ENCODE results near the gene SERPINF2. TPM values are rescaled to one million over a fixed set of nuclear protein-coding genes. Genes with fewer than 3 reads are reported as not detected.

The SERPINF2 gene
- total and polyA plus RNA-seq, 2 experiments from 2014 or later, result 0.66 to 1.2 TPM

DNA sequence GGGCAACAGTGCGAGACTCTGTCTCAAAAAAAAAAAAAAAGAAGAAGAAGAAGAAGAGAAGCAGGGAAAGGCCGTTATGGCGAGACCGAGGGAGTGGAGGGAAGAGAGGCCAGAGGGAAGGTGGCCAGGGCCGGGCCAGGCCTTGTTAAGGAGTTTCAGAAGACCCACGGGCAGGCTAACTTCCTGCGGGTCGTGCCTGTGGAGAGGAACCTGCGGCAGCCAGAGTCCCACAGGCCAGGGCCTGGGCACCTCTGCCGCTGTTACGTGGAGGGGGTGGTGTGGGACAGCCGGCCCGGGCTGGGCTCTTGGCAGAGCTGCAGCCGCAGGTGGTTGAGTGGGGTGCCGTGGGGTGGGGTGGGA, 12.7 kb upstream of the SERPINF2 start:
- Histone ChIP-seq H4K20me1 (replicated peaks; ENCODE audit: insufficient read depth) (no peaks in the 10 kb centered on the region), H3K79me2 (replicated peaks; ENCODE audit: insufficient read depth) (no peaks in the 10 kb centered on the region), H3K4me3 (no peak overlapping the region), H3K4me1 (ENCODE audit: insufficient read depth) (no peaks in the 10 kb centered on the region), H3K36me3 (ENCODE audit: insufficient read depth) (no peaks in the 10 kb centered on the region), H3K27ac (ENCODE audit: low read depth) (no peak overlapping the region), H3K9me2 (ENCODE audit: insufficient read depth) (no peaks in the 10 kb centered on the region), H2AFZ (no peak overlapping the region), H3K4me2 (no peak overlapping the region), H3F3A (replicated peaks; ENCODE audit: low read depth) (no peaks in the 10 kb centered on the region), H3K27me3 (ENCODE audit: insufficient read depth) (no peaks in the 10 kb centered on the region)
- Mint-ChIP-seq H3K4me3 (no peak overlapping the region; the same call in 2 of the 3 replicates), H3K27ac (no peak overlapping the region), H3K4me1 (no peaks in the 10 kb centered on the region; the same call in 2 of the 3 replicates), H3K9me3 (no peaks in the 10 kb centered on the region), H3K36me3 (ENCODE audit: low read depth) (peaks cover 8% of the 10 kb centered on the region), H3K27me3 (ENCODE audit: insufficient read depth, low read depth, poor library complexity) (peaks cover 19% of the 10 kb centered on the region)
- no peak for TF ChIP-seq POLR2AphosphoS5 (IDR thresholded peaks at IDR 0.05; ENCODE audit: low read depth)
- TF ChIP-seq EZH2 (IDR thresholded peaks at IDR 0.05; ENCODE audit: low read depth, unreplicated experiment), result no peak
- TF ChIP-seq, protein P1, sequence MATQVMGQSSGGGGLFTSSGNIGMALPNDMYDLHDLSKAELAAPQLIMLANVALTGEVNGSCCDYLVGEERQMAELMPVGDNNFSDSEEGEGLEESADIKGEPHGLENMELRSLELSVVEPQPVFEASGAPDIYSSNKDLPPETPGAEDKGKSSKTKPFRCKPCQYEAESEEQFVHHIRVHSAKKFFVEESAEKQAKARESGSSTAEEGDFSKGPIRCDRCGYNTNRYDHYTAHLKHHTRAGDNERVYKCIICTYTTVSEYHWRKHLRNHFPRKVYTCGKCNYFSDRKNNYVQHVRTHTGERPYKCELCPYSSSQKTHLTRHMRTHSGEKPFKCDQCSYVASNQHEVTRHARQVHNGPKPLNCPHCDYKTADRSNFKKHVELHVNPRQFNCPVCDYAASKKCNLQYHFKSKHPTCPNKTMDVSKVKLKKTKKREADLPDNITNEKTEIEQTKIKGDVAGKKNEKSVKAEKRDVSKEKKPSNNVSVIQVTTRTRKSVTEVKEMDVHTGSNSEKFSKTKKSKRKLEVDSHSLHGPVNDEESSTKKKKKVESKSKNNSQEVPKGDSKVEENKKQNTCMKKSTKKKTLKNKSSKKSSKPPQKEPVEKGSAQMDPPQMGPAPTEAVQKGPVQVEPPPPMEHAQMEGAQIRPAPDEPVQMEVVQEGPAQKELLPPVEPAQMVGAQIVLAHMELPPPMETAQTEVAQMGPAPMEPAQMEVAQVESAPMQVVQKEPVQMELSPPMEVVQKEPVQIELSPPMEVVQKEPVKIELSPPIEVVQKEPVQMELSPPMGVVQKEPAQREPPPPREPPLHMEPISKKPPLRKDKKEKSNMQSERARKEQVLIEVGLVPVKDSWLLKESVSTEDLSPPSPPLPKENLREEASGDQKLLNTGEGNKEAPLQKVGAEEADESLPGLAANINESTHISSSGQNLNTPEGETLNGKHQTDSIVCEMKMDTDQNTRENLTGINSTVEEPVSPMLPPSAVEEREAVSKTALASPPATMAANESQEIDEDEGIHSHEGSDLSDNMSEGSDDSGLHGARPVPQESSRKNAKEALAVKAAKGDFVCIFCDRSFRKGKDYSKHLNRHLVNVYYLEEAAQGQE (IDR thresholded peaks at IDR 0.05; ENCODE audit: unreplicated experiment), result no peak
- TF ChIP-seq, protein P2, sequence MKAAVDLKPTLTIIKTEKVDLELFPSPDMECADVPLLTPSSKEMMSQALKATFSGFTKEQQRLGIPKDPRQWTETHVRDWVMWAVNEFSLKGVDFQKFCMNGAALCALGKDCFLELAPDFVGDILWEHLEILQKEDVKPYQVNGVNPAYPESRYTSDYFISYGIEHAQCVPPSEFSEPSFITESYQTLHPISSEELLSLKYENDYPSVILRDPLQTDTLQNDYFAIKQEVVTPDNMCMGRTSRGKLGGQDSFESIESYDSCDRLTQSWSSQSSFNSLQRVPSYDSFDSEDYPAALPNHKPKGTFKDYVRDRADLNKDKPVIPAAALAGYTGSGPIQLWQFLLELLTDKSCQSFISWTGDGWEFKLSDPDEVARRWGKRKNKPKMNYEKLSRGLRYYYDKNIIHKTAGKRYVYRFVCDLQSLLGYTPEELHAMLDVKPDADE (IDR thresholded peaks at IDR 0.05), result no peak
- no peak for TF ChIP-seq JUNB (IDR thresholded peaks at IDR 0.05; ENCODE audit: unreplicated experiment)
- TF ChIP-seq CREB1 (CRISPR knock-in tag; IDR thresholded peaks at IDR 0.05; ENCODE audit: low read depth), result no peak
- no peak for TF ChIP-seq ZNF331 (CRISPR knock-in tag; IDR thresholded peaks at IDR 0.05; ENCODE audit: low read depth)
- TF ChIP-seq EZH2phosphoT487 (IDR thresholded peaks at IDR 0.05; ENCODE audit: unreplicated experiment), result no peak
- no peak for TF ChIP-seq ZNF114 (CRISPR knock-in tag; IDR thresholded peaks at IDR 0.05)
- TF ChIP-seq, protein P3, sequence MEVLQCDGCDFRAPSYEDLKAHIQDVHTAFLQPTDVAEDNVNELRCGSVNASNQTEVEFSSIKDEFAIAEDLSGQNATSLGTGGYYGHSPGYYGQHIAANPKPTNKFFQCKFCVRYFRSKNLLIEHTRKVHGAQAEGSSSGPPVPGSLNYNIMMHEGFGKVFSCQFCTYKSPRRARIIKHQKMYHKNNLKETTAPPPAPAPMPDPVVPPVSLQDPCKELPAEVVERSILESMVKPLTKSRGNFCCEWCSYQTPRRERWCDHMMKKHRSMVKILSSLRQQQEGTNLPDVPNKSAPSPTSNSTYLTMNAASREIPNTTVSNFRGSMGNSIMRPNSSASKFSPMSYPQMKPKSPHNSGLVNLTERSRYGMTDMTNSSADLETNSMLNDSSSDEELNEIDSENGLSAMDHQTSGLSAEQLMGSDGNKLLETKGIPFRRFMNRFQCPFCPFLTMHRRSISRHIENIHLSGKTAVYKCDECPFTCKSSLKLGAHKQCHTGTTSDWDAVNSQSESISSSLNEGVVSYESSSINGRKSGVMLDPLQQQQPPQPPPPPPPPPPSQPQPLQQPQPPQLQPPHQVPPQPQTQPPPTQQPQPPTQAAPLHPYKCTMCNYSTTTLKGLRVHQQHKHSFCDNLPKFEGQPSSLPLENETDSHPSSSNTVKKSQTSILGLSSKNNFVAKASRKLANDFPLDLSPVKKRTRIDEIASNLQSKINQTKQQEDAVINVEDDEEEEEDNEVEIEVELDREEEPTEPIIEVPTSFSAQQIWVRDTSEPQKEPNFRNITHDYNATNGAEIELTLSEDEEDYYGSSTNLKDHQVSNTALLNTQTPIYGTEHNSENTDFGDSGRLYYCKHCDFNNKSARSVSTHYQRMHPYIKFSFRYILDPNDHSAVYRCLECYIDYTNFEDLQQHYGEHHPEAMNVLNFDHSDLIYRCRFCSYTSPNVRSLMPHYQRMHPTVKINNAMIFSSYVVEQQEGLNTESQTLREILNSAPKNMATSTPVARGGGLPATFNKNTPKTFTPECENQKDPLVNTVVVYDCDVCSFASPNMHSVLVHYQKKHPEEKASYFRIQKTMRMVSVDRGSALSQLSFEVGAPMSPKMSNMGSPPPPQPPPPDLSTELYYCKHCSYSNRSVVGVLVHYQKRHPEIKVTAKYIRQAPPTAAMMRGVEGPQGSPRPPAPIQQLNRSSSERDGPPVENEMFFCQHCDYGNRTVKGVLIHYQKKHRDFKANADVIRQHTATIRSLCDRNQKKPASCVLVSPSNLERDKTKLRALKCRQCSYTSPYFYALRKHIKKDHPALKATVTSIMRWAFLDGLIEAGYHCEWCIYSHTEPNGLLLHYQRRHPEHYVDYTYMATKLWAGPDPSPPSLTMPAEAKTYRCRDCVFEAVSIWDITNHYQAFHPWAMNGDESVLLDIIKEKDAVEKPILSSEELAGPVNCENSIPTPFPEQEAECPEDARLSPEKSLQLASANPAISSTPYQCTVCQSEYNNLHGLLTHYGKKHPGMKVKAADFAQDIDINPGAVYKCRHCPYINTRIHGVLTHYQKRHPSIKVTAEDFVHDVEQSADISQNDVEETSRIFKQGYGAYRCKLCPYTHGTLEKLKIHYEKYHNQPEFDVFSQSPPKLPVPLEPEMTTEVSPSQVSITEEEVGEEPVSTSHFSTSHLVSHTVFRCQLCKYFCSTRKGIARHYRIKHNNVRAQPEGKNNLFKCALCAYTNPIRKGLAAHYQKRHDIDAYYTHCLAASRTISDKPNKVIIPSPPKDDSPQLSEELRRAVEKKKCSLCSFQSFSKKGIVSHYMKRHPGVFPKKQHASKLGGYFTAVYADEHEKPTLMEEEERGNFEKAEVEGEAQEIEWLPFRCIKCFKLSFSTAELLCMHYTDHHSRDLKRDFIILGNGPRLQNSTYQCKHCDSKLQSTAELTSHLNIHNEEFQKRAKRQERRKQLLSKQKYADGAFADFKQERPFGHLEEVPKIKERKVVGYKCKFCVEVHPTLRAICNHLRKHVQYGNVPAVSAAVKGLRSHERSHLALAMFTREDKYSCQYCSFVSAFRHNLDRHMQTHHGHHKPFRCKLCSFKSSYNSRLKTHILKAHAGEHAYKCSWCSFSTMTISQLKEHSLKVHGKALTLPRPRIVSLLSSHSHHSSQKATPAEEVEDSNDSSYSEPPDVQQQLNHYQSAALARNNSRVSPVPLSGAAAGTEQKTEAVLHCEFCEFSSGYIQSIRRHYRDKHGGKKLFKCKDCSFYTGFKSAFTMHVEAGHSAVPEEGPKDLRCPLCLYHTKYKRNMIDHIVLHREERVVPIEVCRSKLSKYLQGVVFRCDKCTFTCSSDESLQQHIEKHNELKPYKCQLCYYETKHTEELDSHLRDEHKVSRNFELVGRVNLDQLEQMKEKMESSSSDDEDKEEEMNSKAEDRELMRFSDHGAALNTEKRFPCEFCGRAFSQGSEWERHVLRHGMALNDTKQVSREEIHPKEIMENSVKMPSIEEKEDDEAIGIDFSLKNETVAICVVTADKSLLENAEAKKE (CRISPR knock-in tag; IDR thresholded peaks at IDR 0.05), result no peak
- TF ChIP-seq, protein P4, sequence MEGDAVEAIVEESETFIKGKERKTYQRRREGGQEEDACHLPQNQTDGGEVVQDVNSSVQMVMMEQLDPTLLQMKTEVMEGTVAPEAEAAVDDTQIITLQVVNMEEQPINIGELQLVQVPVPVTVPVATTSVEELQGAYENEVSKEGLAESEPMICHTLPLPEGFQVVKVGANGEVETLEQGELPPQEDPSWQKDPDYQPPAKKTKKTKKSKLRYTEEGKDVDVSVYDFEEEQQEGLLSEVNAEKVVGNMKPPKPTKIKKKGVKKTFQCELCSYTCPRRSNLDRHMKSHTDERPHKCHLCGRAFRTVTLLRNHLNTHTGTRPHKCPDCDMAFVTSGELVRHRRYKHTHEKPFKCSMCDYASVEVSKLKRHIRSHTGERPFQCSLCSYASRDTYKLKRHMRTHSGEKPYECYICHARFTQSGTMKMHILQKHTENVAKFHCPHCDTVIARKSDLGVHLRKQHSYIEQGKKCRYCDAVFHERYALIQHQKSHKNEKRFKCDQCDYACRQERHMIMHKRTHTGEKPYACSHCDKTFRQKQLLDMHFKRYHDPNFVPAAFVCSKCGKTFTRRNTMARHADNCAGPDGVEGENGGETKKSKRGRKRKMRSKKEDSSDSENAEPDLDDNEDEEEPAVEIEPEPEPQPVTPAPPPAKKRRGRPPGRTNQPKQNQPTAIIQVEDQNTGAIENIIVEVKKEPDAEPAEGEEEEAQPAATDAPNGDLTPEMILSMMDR (conservative IDR thresholded peaks at IDR 0.05; ENCODE audit: low read depth in 2 of 2), result no peak
- no peak for TF ChIP-seq NANOG (IDR thresholded peaks at IDR 0.05; ENCODE audit: borderline replicate concordance)
- no peak for TF ChIP-seq STAT1 (IDR thresholded peaks at IDR 0.05; ENCODE audit: unreplicated experiment)
- ATAC-seq (no peak), DNase-seq (ENCODE audit: low spot score) (no peak)

Data from GM23338 (cell line).